ENCODE measurements around the gene FMN2. TPM values are rescaled to one million over a fixed set of nuclear protein-coding genes. Genes with fewer than 3 reads are reported as not detected.

FMN2 gene
- polyA plus RNA-seq, 3 donors = not detected

DNA sequence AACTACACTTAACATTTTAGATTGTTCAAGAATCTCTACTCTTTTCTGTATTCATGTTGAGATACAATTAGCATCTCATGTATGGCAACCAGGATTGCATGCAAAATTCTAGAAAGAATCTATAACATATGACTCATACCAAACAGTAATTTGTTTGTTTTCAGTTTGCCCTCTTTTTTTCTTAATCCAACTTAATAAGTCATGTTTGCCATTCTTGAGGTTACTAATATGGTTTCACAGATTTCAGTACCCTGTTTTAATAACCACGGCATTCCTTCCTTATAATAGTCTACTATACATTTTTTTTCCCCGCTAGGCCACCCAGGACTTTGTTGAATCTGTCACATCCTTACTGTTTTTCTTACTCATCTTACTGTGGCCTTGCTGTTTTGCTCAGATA, 140.8 kb downstream of the FMN2 start:
- no peak overlapping the region for H3K9ac ChIP-seq (ENCODE audit: insufficient read depth, low read length, poor library complexity, severe bottlenecking)
- H3K27me3 Mint-ChIP-seq (ENCODE audit: low read depth in 3 of 3) = no peaks in the 10 kb centered on the region
- WGBS (ENCODE audit: insufficient coverage) = 100% methylated on average over 1 of the region's 2 CpGs
- no peaks in the 10 kb centered on the region for H3K36me3 Mint-ChIP-seq
- no peak overlapping the region for H3K4me2 ChIP-seq (replicated peaks; ENCODE audit: extremely low read depth, low read length, poor library complexity, severe bottlenecking)
- H3K9me3 Mint-ChIP-seq = peaks cover 0 to 9% (median 2%) of the 10 kb centered on the region in 7 donors
- H3K4me1 Mint-ChIP-seq = no peaks in the 10 kb centered on the region
- H3K79me2 ChIP-seq (ENCODE audit: insufficient read depth, low read length) = no peaks in the 10 kb centered on the region
- no peak overlapping the region for H3K4me3 ChIP-seq (replicated peaks in 1 of 3; ENCODE audit: low read depth in 2 of 3, low read length in 3 of 3)
- no peaks in the 10 kb centered on the region for H3K9me3 ChIP-seq (replicated peaks in 1 of 2; ENCODE audit: control insufficient read depth in 1 of 2, insufficient read depth in 1 of 2, low read length in 2 of 2)
- H3K4me3 Mint-ChIP-seq = no peak overlapping the region
- H3K27me3 ChIP-seq (ENCODE audit: control insufficient read depth in 2 of 2, insufficient read depth in 2 of 2, low read length in 2 of 2) = no peaks in the 10 kb centered on the region
- H3K36me3 ChIP-seq (replicated peaks in 1 of 2; ENCODE audit: control insufficient read depth in 1 of 2, insufficient read depth in 2 of 2, low read length in 2 of 2) = no peaks in the 10 kb centered on the region
- no peaks in the 10 kb centered on the region for H3K4me1 ChIP-seq (ENCODE audit: control insufficient read depth in 1 of 2, insufficient read depth in 2 of 2, low read length in 2 of 2)
- intact Hi-C loops (cut with micrococcal nuclease) = no loop called here
- no peak overlapping the region for H3K27ac ChIP-seq (ENCODE audit: low read depth in 1 of 2, low read length in 2 of 2)
- H2AFZ ChIP-seq (ENCODE audit: insufficient read depth, low read depth, low read length, poor library complexity, severe bottlenecking) = no peak overlapping the region
- no peaks in the 10 kb centered on the region for H4K20me1 ChIP-seq (ENCODE audit: insufficient read depth, low read length)
- DNase-seq = no peak
- H3K27ac Mint-ChIP-seq = no peak overlapping the region
- TF ChIP-seq, protein P1, sequence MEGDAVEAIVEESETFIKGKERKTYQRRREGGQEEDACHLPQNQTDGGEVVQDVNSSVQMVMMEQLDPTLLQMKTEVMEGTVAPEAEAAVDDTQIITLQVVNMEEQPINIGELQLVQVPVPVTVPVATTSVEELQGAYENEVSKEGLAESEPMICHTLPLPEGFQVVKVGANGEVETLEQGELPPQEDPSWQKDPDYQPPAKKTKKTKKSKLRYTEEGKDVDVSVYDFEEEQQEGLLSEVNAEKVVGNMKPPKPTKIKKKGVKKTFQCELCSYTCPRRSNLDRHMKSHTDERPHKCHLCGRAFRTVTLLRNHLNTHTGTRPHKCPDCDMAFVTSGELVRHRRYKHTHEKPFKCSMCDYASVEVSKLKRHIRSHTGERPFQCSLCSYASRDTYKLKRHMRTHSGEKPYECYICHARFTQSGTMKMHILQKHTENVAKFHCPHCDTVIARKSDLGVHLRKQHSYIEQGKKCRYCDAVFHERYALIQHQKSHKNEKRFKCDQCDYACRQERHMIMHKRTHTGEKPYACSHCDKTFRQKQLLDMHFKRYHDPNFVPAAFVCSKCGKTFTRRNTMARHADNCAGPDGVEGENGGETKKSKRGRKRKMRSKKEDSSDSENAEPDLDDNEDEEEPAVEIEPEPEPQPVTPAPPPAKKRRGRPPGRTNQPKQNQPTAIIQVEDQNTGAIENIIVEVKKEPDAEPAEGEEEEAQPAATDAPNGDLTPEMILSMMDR (IDR thresholded peaks at IDR 0.05) = no peak

DNA sequence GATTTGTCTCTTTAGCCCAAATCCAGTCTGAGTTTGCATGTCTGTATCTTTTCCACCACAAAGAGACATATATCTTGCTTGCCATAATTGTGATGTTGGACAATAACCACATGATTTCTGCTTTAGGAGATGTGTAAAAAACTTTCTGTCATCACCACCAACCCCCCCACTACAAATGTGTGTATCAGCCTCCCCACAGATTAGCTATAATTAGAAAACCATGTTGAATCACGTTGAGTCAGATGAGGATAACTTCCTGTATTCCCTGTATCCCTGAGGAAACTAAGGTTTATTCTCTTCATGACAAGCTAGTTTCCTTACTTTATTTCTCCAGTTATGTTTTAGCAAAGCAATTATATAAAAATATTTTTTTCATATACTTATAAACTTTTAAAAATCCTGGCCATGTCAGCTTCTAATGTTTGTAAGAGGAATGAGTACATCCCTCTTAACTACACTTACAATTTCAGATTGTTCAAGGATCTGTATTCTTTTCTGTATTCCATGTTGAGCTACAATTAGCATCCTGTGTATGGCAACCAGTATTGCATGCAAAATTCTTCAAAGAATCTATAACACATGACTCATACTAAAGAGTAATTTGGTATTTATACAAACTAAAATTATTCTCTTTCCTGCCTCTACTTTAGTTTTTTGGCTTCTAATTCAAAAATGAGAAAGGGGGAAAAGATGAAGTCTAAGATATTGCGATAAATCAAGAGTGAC, 143.0 kb downstream of the FMN2 start:
- intact Hi-C loops (cut with micrococcal nuclease) = no loop called here
- no peaks in the 10 kb centered on the region for H3K36me3 ChIP-seq (replicated peaks in 1 of 2; ENCODE audit: control insufficient read depth in 1 of 2, insufficient read depth in 2 of 2, low read length in 2 of 2)
- no peaks in the 10 kb centered on the region for H3K79me2 ChIP-seq (ENCODE audit: insufficient read depth, low read length)
- no peak overlapping the region for H3K27ac ChIP-seq (ENCODE audit: low read depth in 1 of 2, low read length in 2 of 2)
- Mint-ChIP-seq H3K27ac (peak overlapping the region in 1 of 7 donors; percentile 38), H3K36me3 (no peaks in the 10 kb centered on the region), H3K27me3 (ENCODE audit: low read depth in 3 of 3) (no peaks in the 10 kb centered on the region), H3K4me3 (no peak overlapping the region), H3K9me3 (peaks cover 0 to 7% (median 2%) of the 10 kb centered on the region in 7 donors), H3K4me1 (no peaks in the 10 kb centered on the region)
- no peak overlapping the region for H2AFZ ChIP-seq (ENCODE audit: insufficient read depth, low read depth, low read length, poor library complexity, severe bottlenecking)
- H3K27me3 ChIP-seq (ENCODE audit: control insufficient read depth in 2 of 2, insufficient read depth in 2 of 2, low read length in 2 of 2) = no peaks in the 10 kb centered on the region
- DNase-seq = no peak
- no CpG with 5 or more reads among the region's 2 CpGs for WGBS (ENCODE audit: insufficient coverage)
- H3K4me1 ChIP-seq (ENCODE audit: control insufficient read depth in 1 of 2, insufficient read depth in 2 of 2, low read length in 2 of 2) = no peaks in the 10 kb centered on the region
- TF ChIP-seq, protein P1 (IDR thresholded peaks at IDR 0.05) = no peak
- H3K9me3 ChIP-seq (replicated peaks in 1 of 2; ENCODE audit: control insufficient read depth in 1 of 2, insufficient read depth in 1 of 2, low read length in 2 of 2) = no peaks in the 10 kb centered on the region
- H3K9ac ChIP-seq (ENCODE audit: insufficient read depth, low read length, poor library complexity, severe bottlenecking) = no peak overlapping the region
- H3K4me2 ChIP-seq (replicated peaks; ENCODE audit: extremely low read depth, low read length, poor library complexity, severe bottlenecking) = no peak overlapping the region
- no peaks in the 10 kb centered on the region for H4K20me1 ChIP-seq (ENCODE audit: insufficient read depth, low read length)
- no peak overlapping the region for H3K4me3 ChIP-seq (replicated peaks in 1 of 3; ENCODE audit: low read depth in 2 of 3, low read length in 3 of 3)
